Hematopoietic multipotent progenitor cell (in vitro differentiated cells): ENCODE measurements around the gene ELL3. TPM values are rescaled to one million over a fixed set of nuclear protein-coding genes. Genes with fewer than 3 reads are reported as not detected.
"Not testable (repeated sequence)": the region's sequence is repeated elsewhere in the genome, so short reads cannot be mapped to it uniquely, and the experiment has no call there.

Source experiments
- DNase-seq, 3 donors: peaks; one replicate each; pipeline ENCODE4 v3.0.0-alpha.2; 2011 to 2015; ENCODE audit warnings: low read depth in 2 of 3, low spot score in 2 of 3
- total RNA-seq: library from RNA; depleted of rRNA; stranded (reverse); fragments of >200 nt; gene quantifications from one replicate; pipeline ENCODE4 v1.2.3, GENCODE V29; 2012

Gene ELL3
- 7.0 TPM for total RNA-seq

DNA sequence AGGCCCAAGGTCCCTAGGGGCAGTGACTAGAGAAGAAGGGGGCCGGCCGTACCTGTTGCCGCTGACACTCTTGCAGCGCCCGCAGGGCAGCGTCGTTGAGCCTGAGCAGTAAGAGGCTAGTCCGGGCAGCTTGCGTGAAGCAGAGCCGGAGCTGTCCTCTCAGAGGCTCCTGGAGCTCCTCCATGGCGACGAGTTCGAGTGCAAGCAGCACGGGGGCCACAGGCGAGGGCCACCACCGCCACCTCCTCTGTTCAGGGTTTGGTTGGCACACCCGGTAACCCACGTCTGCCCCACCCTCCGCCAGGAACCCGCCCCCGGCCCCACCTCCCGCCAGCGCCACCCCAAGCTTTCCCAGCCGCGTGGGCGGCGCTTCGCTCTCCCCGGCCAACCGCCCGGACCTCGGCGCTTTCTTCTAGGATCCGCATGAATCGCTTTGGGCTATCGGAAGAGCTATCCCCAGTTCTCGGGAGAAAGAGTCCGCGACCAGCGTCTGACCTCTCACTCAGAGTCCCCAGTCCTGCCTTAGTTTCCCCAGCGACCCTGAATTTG is at the start of gene ELL3:
TSS of gene ELL3 (minus strand) at position 249 of the 549 bp plus-strand sequence. CDS start at position 184, 65 bp downstream.
- peak; percentile 63 to 76 (median 75) for DNase-seq

- DNase-seq: no peak
These were observed 49.3 kb upstream of the ELL3 start for GRCh38 chr15:43826029-43826507.

DNA sequence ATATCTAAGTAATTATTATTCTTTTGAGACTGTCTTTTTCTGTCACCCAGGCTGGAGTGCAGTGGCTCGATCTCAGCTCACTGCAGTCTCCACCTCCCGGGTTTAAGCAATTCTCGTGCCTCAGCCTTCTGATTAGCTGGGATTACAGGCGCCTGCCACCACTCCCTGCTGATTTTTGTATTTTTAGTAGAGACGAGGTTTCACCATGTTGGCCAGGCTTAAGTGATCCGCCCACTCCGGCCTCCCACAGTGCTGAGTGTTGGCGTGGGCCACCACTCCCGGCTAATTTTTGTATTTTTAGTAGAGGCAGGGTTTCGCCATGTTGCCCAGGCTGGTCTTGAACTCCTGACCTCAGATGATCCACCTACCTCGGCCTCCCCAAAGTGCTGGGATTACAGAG is 48.5 kb upstream of the ELL3 start:
- DNase-seq: not testable (repeated sequence)

GRCh38 chr15:43824302-43825246 is 47.8 kb upstream of the ELL3 start, which contains the start of gene MFAP1:
MFAP1 (minus strand) TSS chr15:43824690; CDS start chr15:43824569, 121 bp downstream.
- peak; percentile 86 to 96 (median 96) for DNase-seq

DNA sequence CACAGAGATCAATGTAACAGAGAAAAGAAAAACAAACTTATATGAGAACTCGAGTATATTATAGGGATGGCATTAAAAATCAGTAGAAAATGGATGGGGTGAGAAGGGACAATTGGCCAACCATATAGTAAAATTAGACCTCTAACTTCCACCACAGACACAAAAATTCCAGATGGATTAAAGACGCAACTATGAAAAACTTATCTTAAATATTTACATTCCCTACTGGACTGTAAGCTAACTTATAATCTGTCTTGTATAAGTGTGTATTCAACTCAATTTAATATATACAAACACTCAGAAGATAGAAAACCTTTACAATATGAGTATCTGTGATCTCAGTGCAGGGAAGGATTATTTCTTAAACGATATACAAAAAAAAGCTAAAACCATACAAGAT is 44.7 kb upstream of the ELL3 start:
- DNase-seq: no peak

DNA sequence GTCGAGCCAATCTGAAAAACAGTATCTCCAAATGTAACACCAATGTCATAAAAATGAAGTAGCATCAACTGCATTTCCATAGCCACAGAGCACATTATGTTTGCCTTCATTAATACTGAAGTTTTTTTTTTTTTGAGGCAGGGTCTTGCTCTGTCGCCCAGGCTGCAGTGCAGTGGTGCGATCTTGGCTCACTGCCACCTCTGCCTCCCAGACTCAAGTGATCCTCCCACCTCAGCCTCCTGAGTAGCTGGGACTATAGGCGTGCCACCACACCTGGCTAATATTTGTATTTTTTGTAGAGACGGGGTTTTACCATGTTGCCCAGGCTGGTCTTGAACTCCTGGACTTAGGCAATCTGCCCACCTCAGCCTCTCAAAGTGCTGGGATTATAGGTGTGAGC is 38.3 kb upstream of the ELL3 start:
- not testable (repeated sequence) for DNase-seq

DNA sequence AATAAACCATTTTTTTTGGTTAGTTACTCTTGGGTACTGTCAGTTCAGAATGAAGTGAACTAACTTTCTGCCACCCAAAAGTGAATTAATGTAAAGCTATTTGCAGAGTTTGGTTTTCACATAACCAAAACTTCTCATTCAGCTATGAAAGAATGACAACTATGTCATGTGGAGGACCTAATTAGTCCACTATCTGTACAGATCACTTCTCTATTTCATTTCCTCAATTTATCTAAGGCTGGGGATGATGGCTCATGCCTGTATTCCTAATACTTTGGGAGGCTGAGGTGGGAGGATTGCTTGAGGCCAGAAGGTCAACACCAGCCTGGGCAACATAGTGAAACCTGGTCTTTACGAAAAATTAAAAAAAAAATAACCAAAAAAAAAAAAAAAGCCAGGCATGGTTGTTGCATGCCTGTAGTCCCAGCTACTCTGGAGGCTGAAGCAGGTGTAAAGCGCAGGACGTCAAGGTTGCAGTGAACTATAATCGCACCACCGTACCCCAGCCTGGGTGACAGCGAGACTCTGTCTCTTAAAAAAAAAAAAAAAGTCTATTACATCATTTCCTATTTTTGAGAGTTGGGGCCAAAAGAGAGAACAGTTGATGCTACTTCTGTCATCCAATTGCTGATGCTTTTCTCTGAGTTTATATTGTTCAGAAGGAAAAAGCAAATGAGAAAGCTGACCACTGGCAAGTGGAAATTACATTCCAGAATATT is 32.4 kb upstream of the ELL3 start:
- DNase-seq: no peak

GRCh38 chr15:43808435-43808950 is 31.7 kb upstream of the ELL3 start:
- DNase-seq: no peak

DNA sequence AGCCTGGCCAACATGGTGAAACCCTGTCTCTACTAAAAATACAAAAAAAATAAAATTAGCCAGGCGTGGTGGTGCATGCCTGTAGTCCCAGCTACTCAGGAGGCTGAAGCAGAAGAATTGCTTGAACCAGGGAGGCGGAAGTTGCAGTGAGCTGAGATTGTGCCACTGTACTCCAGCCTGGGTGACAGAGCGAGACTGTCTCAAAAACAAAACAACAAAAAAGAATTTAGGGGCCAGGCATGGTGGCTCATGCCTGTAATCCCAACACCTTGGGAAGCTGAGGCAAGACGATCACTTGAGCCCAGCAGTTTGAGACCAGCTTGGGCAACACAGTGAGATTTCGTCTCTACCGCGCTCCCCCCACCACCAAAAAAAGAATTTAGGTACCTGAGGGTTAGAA is 25.9 kb upstream of the ELL3 start:
- not testable (repeated sequence) for DNase-seq

GRCh38 chr15:43800286-43801141 is 23.7 kb upstream of the ELL3 start, which contains the start of gene HYPK:
HYPK (plus strand) TSS chr15:43800599; CDS start chr15:43800623, 24 bp downstream.
- DNase-seq: peak; percentile 74 to 93 (median 91)

DNA sequence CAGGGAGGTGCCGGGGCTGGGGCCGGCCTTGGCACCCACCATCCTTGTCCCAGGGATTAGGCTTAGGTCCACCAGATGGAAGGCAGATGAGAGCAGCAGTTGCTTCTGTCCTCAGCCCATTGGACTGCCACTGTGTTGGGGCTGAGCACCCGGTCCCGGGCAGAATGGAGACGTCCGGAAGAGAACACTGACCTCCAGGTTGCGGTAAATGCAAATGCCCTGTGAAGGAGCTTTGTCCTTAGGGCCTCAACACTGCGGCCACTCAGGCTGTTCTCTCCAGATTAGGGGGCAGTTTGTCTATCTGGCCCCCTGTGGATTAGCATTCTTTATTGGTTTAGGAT is 23.1 kb upstream of the ELL3 start, which contains the start of gene SERINC4:
TSS of gene SERINC4 (minus strand) at position 276 of the 341 bp plus-strand sequence. CDS start at position 42, 234 bp downstream.
- DNase-seq: no peak

GRCh38 chr15:43799209-43799944 is 22.6 kb upstream of the ELL3 start:
- no peak for DNase-seq

GRCh38 chr15:43796566-43796965 is 19.8 kb upstream of the ELL3 start:
- no peak for DNase-seq

GRCh38 chr15:43795997-43796396 is 19.2 kb upstream of the ELL3 start:
- DNase-seq: no peak

- DNase-seq: no peak
These were observed 18.4 kb upstream of the ELL3 start for GRCh38 chr15:43795197-43795596.

GRCh38 chr15:43794269-43795037 is 17.7 kb upstream of the ELL3 start:
- DNase-seq: no peak

DNA sequence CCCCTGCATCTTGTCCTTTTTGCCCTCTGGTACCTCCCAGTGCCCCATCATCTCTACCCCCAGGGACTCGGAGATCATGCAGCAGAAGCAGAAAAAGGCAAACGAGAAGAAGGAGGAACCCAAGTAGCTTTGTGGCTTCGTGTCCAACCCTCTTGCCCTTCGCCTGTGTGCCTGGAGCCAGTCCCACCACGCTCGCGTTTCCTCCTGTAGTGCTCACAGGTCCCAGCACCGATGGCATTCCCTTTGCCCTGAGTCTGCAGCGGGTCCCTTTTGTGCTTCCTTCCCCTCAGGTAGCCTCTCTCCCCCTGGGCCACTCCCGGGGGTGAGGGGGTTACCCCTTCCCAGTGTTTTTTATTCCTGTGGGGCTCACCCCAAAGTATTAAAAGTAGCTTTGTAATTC is 16.9 kb upstream of the ELL3 start:
- no peak for DNase-seq

- no peak for DNase-seq
These were observed 16.2 kb upstream of the ELL3 start for GRCh38 chr15:43792761-43793476.
